PFSK-1 (cell line): ENCODE data around the gene UBTD2.

Experiments used
- FOXP2 ChIP-seq: optimal IDR thresholded peaks from 2 replicates; pipeline ENCODE3; 2011; ENCODE audit warnings: borderline replicate concordance, control low read depth, inconsistent platforms; ENCODE audit not compliant: insufficient read depth; ENCODE audit errors: extremely low read length, extremely low read depth
- POLR2AphosphoS5 ChIP-seq: IDR thresholded peaks from 2 replicates; pipeline ENCODE4 v1.6.1; 2012; ENCODE audit warnings: low read depth, mild to moderate bottlenecking, control low read depth, low read length, moderate library complexity
- SIN3A ChIP-seq: IDR thresholded peaks from 2 replicates; pipeline ENCODE4 v1.6.1; 2012; ENCODE audit warnings: mild to moderate bottlenecking, low read length, moderate library complexity, borderline replicate concordance; ENCODE audit not compliant: insufficient read depth
- TAF1 ChIP-seq: IDR thresholded peaks from 2 replicates; pipeline ENCODE4 v1.6.1; 2012; ENCODE audit warnings: low read length, control low read depth, borderline replicate concordance; ENCODE audit not compliant: insufficient read depth
- TF ChIP-seq, protein P1 (sequence below), 2 experiments: IDR thresholded peaks; 2 replicates each; pipeline versions ENCODE4 v1.6.1 to v1.8.0; 2011 to 2012; ENCODE audit warnings: low read depth in 2 of 2, low read length in 2 of 2, control low read depth in 1 of 2, inconsistent platforms in 1 of 2, mild to moderate bottlenecking in 1 of 2, moderate library complexity in 1 of 2; ENCODE audit not compliant: insufficient read depth in 1 of 2

The UBTD2 gene

DNA sequence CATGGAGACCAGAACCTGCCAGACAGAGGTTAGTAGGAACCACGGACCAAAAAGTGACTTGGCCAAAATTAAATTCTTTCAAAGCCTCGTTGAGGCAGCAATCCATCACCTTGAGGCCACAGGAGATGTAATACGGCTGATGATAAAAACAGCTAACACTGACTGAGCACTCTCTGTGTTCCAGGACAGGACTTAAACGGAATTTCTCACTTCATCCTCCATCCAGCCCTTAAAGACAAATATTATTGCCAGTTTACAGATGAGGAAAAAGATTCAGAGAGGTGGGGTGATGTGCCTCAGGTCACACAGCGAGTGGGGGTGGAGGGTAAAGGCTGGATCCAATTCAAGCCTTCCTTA, 120.6 kb downstream of the UBTD2 start:
- no peak for TF ChIP-seq TAF1
- TF ChIP-seq SIN3A: no peak

DNA sequence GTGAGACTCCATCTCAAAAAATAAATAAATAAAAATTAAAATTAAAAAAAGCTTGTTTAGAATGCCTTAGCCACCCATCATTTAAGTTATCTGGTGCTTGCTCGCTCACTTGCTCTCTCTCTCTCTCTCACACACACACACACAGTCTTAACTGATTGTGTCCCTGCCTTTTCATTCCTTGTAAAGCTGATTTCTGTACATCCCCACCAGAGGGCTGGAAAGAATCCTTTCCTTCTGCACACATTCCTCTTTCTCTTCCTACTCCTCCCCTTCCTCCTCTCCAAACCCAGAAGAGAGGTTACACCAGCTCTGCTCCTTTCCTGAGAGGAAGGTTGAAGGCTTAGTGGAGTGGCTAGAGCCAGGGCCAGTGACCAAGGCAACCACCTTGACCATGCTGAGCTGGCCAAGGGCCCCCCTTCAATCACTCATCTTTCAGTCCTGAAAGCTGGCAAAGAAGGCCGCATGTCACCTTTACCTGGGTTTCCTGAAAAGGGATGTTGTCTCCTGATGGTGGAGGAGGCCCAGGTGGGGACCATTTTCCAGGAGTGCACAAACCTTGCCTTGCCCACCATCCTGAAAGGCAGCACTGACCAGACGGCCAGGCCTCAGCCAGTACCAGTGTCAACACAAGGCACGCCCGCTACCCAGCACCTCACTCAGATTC, 121.1 kb downstream of the UBTD2 start:
- TF ChIP-seq POLR2AphosphoS5 (no peak), FOXP2 (no peak), TAF1 (no peak), SIN3A (no peak)
- TF ChIP-seq, protein P1, sequence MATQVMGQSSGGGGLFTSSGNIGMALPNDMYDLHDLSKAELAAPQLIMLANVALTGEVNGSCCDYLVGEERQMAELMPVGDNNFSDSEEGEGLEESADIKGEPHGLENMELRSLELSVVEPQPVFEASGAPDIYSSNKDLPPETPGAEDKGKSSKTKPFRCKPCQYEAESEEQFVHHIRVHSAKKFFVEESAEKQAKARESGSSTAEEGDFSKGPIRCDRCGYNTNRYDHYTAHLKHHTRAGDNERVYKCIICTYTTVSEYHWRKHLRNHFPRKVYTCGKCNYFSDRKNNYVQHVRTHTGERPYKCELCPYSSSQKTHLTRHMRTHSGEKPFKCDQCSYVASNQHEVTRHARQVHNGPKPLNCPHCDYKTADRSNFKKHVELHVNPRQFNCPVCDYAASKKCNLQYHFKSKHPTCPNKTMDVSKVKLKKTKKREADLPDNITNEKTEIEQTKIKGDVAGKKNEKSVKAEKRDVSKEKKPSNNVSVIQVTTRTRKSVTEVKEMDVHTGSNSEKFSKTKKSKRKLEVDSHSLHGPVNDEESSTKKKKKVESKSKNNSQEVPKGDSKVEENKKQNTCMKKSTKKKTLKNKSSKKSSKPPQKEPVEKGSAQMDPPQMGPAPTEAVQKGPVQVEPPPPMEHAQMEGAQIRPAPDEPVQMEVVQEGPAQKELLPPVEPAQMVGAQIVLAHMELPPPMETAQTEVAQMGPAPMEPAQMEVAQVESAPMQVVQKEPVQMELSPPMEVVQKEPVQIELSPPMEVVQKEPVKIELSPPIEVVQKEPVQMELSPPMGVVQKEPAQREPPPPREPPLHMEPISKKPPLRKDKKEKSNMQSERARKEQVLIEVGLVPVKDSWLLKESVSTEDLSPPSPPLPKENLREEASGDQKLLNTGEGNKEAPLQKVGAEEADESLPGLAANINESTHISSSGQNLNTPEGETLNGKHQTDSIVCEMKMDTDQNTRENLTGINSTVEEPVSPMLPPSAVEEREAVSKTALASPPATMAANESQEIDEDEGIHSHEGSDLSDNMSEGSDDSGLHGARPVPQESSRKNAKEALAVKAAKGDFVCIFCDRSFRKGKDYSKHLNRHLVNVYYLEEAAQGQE (IDR thresholded peaks at IDR 0.05; ENCODE audit: insufficient read depth in 1 of 2, low read depth in 2 of 2, low read length in 2 of 2): no peak

DNA sequence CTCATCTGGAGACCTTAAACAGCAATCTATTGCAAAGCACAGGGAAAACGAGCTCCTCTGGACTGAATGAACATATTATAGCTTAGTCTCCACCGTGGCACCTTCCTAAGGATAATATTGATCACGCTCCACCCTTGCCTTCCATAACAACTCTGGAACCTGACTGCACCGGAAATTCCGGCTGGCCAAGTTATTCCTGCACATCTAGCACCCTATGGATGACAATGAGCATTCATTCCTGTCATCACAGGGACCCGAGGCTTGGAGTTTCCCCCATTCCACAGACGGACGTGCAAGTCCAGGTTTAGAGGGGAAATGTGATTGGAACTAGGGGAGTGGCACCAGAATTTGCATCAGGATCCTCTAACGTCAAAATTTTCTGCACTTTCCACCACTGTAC, 123.1 kb downstream of the UBTD2 start:
- TF ChIP-seq POLR2AphosphoS5: no peak
- no peak for TF ChIP-seq SIN3A
- TF ChIP-seq, protein P1 (IDR thresholded peaks at IDR 0.05; ENCODE audit: insufficient read depth in 1 of 2, low read depth in 2 of 2, low read length in 2 of 2): no peak
- TF ChIP-seq TAF1: no peak
- TF ChIP-seq FOXP2: no peak
